KOPT-K1 (cell line): ENCODE results near the gene TRIM28.

Experiments
- H3K27ac ChIP-seq: fragments of 200-600 bp; sonication (generic); 2 replicates; pipeline ENCODE4 v1.5.1; 2016; ENCODE audit warnings: antibody characterized with exemption, mild to moderate bottlenecking, low read depth, low read length; ENCODE audit not compliant: poor library complexity, severe bottlenecking
- H3K36me3 ChIP-seq: fragments of 200-600 bp; sonication (generic); 2 replicates; pipeline ENCODE4 v1.5.1; 2017; ENCODE audit warnings: antibody characterized with exemption, mild to moderate bottlenecking, low read length, moderate library complexity; ENCODE audit not compliant: insufficient read depth
- H3K9me3 ChIP-seq: fragments of 200-600 bp; sonication (generic); 2 replicates; pipeline ENCODE4 v1.5.1; 2017; ENCODE audit warnings: antibody characterized with exemption, low read length, mild to moderate bottlenecking; ENCODE audit not compliant: insufficient read depth, poor library complexity, severe bottlenecking

Gene TRIM28

DNA sequence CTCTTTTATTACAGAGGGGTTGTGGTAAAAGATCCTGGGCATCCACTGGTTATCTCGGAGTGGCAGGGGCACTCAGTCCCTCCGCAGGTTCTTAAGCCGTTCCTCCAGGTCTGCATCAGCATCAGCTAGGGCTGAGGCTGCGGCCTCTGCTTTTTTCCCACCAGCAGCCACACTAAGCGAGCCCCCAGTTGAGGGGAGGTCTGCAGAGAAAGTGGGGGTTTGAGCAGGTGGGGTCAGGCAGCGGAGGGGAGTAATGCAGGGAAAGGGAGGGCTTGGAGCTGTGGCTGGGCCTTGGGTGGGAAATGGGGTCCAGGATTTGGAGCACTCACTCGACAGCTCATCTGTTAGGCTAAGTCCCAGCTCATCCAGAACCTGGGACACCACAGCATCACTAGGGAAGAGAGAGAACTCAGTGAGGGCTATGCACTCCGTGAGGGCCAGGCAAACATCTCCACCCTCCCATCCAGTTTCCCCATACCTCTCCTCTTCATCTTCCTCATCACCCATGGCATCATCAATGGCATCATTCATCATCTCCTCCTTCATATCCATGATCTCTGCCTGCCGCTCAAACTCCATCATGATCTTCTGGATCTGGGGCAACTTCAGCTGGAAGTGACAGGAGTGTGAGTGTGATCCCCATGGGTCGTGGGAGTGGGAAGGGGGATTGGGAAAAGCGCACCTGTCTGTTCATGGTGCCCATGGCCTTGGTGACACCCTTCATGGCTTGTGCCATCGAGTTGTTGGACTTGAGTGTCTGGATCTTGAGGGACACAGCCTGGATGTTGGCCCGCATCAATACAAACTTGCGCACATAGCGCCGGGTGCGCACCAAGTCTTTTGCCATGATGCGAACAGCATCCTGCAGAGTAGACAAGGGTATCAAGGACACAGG, 8.0 kb downstream of the TRIM28 start:
- no peaks in the 10 kb centered on the region for H3K9me3 ChIP-seq
- no peak overlapping the region for H3K27ac ChIP-seq
- peaks cover 85% of the 10 kb centered on the region for H3K36me3 ChIP-seq

DNA sequence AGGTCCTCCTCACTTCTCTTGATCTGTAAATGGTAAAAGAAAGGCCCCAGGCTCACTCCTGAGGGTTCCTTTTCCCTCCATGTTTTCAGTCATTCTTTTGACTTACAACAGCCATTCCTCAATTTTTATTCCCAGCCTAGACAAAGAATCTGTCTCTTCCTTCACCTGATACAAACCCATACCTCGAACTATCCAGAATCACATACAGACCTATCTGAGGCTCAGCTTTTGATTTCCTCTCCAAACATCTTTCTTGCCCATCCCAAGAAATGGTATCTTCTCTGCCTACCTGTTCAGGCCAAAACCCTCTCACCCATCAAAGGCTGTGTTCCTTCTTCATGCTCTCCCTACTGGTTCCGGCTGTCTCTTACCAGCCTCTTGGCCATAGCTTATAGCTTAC, 8.8 kb downstream of the TRIM28 start:
- Histone ChIP-seq H3K9me3 (no peaks in the 10 kb centered on the region), H3K36me3 (peaks cover 81% of the 10 kb centered on the region), H3K27ac (no peak overlapping the region)

DNA sequence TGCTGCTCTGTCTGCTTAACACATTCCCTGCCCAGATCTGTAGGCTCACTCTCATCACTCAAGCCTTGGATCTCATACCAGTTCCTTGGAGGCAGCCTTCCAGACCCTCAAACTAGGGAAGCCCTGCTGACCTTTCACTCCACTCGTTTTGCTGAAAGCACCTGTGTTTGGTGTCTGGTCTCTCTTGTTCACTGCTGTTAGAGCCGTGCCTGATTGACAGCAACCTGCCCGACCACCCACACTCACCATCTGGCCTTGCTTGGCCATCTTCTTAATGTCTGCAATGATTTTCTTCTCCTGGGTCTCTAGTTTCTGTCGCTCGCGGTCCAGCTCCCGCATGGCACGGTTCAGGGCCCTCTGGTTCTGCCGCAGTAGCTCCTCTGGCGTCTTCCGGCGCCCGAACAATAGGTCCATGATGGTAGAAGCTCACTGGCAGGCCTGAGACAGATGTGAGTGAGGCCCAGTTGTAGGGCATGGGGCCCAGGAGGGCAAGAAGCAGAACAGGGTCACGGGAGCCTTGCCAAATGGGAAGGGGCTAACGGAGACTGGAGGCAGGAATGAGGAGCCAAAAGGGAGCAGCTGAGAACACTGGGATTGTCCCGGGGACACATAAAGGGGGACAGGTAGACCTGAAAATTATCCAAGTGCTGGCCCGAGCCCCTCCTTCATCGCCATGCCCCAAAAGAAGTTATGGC, 10.1 kb downstream of the TRIM28 start:
- Histone ChIP-seq H3K27ac (peak overlapping the region; percentile 87), H3K9me3 (no peaks in the 10 kb centered on the region), H3K36me3 (peaks cover 69% of the 10 kb centered on the region)

DNA sequence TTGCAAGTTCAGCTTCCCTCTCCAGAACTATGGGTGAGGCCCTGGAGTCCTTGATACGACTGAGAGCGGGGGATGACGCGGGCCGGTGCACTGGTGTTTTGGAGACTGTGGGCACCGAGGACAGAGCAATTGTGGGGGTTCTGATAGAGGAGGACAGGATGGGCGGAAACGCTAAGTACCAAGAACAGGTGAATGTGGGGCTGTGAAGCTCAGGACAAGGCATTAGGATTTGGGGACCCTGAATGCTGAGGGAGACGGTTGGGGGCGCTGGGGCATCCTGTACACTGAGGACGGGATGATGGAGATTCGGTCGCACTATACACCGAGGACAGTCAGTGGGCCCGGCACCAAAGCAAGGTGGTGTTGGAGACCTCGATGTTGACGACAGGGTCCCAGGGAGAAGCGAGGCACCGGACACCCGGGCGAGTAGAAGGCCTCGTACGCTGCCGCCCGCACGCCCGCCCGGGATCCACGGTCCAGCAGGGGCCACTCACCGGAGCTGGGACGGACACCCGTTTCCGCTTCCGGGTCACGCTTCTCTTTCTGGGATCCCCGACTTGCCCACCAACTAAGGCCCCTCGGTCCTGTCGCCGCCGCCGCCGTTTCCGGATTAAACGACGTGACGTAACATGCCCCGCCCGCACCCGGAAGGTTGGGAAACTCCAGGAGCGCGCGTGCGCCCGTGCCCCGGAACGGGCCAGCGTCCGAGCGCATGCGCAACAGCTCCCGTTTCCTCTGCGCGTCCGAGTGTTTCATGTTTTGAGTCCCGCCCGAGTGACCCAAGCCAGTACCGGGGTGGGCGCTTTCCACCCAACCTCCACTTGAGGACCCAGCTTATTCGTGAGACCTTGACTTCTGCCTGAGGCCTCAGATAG, 10.9 kb downstream of the TRIM28 start, which contains the start of gene CHMP2A:
Gene CHMP2A (minus strand): TSS at position 612 of the 875 bp plus-strand sequence. CDS start 893 bp downstream, outside the sequence.
- Histone ChIP-seq H3K36me3 (peaks cover 61% of the 10 kb centered on the region), H3K27ac (peak within 1 kb of the TSS; percentile 87), H3K9me3 (no peaks in the 10 kb centered on the region)

DNA sequence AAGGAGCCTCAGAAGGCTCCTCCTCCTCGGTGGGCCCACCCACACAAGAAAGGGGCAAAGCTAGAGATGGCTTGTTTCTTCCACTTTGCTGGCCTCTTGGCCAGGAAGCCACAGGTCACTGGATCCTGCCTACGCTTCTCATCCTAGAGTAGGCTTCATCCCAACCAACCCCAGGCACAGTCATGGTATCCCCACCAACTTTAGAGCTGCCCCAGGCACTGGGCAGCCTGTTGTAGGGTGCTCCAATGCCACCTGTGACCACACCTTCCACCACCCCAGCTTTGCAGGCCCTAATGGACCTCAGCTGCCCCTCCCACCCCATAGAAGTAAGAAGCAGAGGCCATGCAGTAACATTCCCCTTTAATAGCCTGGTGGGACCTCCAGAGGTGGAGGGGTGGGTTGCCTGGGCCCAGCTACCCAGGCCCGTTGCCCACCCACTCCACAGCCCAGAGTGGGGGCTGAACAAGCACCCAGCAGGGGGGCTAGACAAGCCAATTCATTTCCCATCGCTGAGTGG, 11.6 kb downstream of the TRIM28 start:
- Histone ChIP-seq H3K36me3 (peaks cover 54% of the 10 kb centered on the region), H3K9me3 (no peaks in the 10 kb centered on the region), H3K27ac (peak overlapping the region; percentile 87)

DNA sequence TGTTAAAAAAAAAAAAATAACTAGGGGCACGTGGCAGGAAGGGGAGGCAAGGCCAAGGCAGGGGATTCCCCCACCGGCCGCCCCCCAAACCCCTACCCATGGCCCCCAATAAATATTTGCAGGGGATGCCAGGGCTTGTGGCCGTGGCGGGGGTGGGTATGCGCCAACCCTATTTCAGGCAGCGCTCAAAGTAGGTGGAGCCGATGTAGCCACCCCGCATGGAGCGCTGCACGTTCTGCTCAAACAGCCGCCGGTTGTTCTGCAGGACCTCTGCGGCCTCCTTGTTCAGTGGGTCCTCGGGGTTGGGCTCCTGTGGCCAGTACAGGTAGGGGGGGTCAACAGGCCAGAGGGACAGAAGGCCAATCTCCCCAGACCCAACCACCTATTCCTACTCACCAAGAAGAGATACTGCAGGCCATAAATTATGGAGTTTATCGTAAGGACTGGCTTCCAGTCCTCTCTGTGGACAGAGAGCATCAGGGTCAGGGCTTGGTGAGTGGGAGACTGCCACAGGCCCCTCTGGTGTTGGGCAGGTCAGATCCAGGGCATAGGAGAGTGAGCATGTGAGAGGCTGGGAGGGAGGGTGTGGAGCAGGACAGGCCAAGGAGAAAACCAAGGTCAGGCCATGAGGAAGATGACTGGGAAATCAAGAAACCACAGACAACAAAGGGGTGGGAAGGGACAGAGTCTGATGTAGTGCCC, 12.2 kb downstream of the TRIM28 start:
- no peaks in the 10 kb centered on the region for H3K9me3 ChIP-seq
- peaks cover 47% of the 10 kb centered on the region for H3K36me3 ChIP-seq
- no peak overlapping the region for H3K27ac ChIP-seq

DNA sequence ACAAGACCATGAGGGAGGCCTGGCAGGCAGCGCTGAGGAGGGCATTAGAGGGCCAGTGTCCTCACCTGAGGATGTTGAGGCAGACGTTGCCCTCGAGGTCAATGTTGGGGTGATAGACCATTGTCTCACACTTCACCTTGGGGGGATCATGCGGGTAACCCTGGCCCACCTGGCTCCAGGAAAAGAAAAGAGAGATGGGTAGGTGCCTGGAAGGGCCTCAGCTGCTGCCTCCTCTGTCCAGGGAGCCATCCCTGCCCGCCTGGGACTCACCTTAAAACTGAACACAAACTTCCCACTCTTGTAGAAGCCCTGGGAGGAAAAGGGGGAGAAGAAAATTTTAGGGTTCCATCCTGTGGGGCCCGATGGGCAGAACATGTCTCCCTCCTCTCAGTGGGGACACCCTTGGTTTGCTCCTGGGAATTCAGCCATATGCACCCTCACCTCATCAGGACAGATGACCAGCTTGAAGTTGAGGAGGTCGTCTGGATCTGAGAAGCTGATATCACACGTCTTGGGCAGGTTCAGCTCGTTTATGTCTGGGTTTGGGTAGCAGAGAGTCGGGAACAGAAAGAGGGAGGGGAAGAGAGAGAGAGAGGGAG, 12.9 kb downstream of the TRIM28 start:
- H3K9me3 ChIP-seq, result no peaks in the 10 kb centered on the region
- peak overlapping the region; percentile 96 for H3K27ac ChIP-seq
- peaks cover 43% of the 10 kb centered on the region for H3K36me3 ChIP-seq

DNA sequence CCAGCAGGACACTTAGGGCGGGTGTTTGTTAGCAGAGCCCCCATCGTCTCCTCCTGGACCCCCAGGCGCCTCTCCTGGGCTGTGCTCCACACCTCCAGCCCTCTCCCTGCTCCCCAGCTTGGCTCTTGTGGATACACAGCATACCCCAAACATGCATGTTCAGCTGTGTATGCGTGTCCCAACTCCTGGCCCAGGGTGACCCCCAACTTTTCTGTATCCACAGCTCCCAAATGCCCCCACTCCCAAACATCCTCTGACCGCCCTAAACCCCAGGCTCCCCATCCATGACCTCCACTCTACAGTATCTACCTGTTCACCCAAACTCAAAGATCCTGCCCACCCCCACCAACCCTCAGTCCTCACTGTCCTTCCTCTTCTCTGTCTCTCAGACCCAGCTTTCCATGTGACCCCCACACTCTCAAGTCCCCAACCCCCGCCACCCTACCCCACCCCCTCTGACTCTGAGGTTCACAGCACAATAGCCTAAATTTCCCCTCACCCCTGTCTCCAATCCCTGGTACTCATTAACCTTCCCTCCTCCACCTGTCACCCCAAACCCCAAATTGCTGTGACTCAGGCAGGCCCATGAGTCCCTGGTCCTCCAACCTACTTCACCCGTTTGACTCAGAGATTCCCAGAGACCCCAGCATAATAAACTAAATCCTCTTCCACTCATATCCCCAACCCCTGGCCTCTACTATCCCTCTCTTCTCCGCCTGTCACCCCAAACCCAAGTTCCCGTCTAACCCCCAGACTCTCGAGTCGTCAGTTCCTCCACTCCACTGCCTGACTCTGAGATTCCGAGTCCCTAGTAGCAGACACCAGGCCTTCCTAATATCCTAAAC, 13.6 kb downstream of the TRIM28 start:
- H3K9me3 ChIP-seq, result no peaks in the 10 kb centered on the region
- peaks cover 42% of the 10 kb centered on the region for H3K36me3 ChIP-seq
- H3K27ac ChIP-seq, result peak overlapping the region; percentile 96

DNA sequence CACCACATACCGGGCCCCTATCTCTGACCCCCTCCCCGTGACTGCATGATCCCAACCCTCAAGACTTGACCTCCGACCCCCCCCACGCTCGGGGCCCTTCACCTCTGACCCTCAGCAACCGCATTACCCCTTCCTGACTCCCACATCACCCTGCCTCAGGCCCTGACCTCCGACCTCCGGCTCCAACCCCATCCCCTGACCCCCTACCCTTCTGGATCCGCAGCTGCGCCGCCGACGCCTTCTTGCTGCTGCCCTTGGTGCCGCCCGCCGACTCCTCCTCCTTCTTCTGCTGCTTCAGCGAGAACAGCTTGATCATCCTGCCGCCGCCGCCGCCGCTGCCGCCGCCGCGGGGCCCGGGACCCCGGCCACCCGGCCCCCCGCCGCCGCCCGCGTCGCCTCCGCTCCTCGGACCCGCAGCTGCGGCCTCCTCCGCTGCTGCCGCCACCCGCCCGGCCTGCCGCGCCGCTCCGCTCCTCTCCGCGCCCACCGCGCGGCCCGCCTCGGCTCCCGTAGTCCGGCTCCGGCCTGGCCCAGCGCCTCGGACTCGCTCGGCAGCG, 14.3 kb downstream of the TRIM28 start, which contains the start of gene UBE2M:
Gene UBE2M (minus strand): TSS at position 546 of the 557 bp plus-strand sequence. CDS start 230 bp downstream, at position 316.
- Histone ChIP-seq H3K36me3 (peaks cover 37% of the 10 kb centered on the region), H3K27ac (peak within 1 kb of the TSS; percentile 96), H3K9me3 (no peaks in the 10 kb centered on the region)

DNA sequence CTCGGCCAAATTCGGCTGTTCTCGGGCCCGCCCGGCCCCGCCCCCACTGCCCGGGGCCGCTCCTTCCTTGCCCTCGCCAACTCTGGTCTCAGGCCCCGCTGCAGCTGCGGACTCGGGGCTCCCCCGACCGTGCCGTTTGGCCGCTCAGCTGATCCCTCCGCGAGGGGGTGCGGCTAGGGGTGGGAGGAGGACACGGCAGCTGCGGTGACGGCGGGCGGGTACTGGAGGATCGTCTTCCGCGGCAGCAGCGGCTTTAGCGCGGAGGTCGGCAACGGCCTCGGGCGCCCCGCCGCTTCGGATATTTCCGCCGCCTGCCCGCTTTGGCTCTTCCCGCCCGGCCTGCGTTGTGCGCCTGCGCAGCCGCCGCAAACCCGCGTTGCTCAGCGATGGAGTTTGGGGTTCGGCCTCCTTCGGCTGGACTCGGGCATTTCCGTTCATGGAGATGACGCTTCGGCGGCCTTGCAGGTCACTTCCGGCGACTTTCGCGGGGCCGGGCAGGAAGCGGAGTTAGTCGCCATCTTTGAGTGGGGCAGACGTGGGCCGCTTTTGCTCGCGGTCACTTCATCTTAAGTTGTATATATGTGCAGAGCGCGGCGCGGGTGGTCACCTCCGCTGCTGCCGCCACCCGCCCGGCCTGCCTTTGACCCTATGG, 14.9 kb downstream of the TRIM28 start:
- Histone ChIP-seq H3K9me3 (no peaks in the 10 kb centered on the region), H3K27ac (peak overlapping the region; percentile 96), H3K36me3 (peaks cover 39% of the 10 kb centered on the region)

DNA sequence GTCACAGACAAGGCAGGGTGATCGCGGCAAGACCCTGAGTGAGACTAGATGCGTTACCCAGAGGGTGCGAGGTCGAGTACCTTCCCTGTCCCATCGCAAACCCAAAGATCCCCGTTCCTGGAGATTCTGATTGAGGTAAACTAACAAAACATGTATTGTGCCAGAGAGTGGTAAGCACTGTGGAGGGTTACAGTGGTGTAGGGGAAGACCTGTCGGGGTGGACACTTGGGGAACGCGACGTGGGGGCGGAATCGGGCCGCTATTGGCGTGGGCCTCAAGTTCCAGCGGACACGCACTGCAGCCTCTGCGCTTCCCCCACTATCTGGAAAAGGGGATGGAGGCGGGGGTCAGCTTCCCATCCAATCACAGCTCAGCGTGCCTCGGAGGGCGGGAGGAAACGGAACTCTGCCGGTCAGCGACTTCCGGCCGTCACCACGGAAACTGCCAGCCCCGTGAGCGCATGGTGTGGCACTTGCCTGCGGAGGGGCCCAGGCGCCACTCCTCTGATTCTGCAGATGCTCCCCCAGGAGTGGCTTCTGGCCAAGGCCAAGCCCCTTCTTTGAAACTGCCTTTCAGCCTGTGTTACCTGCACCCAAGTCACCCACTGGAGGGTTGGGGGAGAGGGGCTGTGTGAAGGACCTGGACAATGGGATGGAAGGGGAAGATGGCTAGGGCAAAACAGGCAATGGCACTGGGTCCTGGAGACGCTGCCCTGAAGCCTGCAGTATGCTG, 15.6 kb downstream of the TRIM28 start:
- no peaks in the 10 kb centered on the region for H3K9me3 ChIP-seq
- H3K36me3 ChIP-seq, result peaks cover 36% of the 10 kb centered on the region
- H3K27ac ChIP-seq, result peak overlapping the region; percentile 96
